ENCODE data around the gene MGMT. TPM values are rescaled to one million over a fixed set of nuclear protein-coding genes. Genes with fewer than 3 reads are reported as not detected.

The MGMT gene
- polyA plus RNA-seq, 1 of the 3 experiments (the other 2 are of a cell fraction): 10.8 TPM

GRCh38 chr10:129659508-129660268 lies 192.6 kb downstream of the MGMT start:
- no peaks in the 10 kb centered on the region for H3K36me3 ChIP-seq (replicated peaks in 1 of 2; ENCODE audit: control insufficient read depth in 1 of 2, insufficient read depth in 2 of 2, low read length in 1 of 2)
- no peaks in the 10 kb centered on the region for H3F3A ChIP-seq (replicated peaks; ENCODE audit: insufficient read depth)
- no peaks in the 10 kb centered on the region for H4K20me1 ChIP-seq (ENCODE audit: insufficient read depth)
- H3K4me3 ChIP-seq (ENCODE audit: low read depth in 2 of 2, low read length in 1 of 2): no peak overlapping the region
- no peak overlapping the region for H3K9ac ChIP-seq
- CTCF ChIA-PET: interaction anchor here (0.7 to 1.5 kb wide), 5 partner anchors 8 to 628 kb away, joined by 3 to 6 read pairs (median 3); no protein-coding TSS in a partner anchor
- peaks cover 0 to 6% of the 10 kb centered on the region in 2 experiments; a peak in 2 of 4 replicates for H3K4me1 ChIP-seq (ENCODE audit: control insufficient read depth in 1 of 2, insufficient read depth in 2 of 2, low read depth in 1 of 2, low read length in 1 of 2)
- POLR2A ChIA-PET: no interaction called here
- DNase-seq: no peak
- H3K4me2 ChIP-seq: no peak overlapping the region
- TF ChIP-seq CHD2 (IDR thresholded peaks at IDR 0.05; ENCODE audit: low read length, partially characterized antibody): no peak
- TF ChIP-seq TAF1 (IDR thresholded peaks at IDR 0.05; ENCODE audit: borderline replicate concordance, low read depth, low read length): no peak
- no peak for TF ChIP-seq SMC3 (IDR thresholded peaks at IDR 0.05; ENCODE audit: low read depth, low read length)
- no peak for TF ChIP-seq USF2 (IDR thresholded peaks at IDR 0.05; ENCODE audit: borderline replicate concordance, low read depth, low read length)
- TF ChIP-seq MAX (IDR thresholded peaks at IDR 0.05; ENCODE audit: low read depth): no peak
- H3K27me3 ChIP-seq (ENCODE audit: insufficient read depth): no peaks in the 10 kb centered on the region
- H2AFZ ChIP-seq (ENCODE audit: low read depth): no peak overlapping the region
- no peaks in the 10 kb centered on the region; the same call in 1 of the 2 replicates for H3K9me3 ChIP-seq
- H3K9me2 ChIP-seq: no peaks in the 10 kb centered on the region
- WGBS (ENCODE audit: low lambda C conversion rate): 77% methylated on average over 14 of the region's 14 CpGs
- no peak overlapping the region for H3K27ac ChIP-seq (ENCODE audit: low read depth in 2 of 2, low read length in 1 of 2)
- no peaks in the 10 kb centered on the region for H3K79me2 ChIP-seq (ENCODE audit: insufficient read depth)

- H3K79me2 ChIP-seq (ENCODE audit: insufficient read depth): no peaks in the 10 kb centered on the region
- H3K9me2 ChIP-seq: no peaks in the 10 kb centered on the region
- WGBS (ENCODE audit: low lambda C conversion rate): 52% methylated on average over 5 of the region's 5 CpGs
- H4K20me1 ChIP-seq (ENCODE audit: insufficient read depth): no peaks in the 10 kb centered on the region
- no peak for DNase-seq
- H3K27ac ChIP-seq (ENCODE audit: low read depth in 2 of 2, low read length in 1 of 2): no peak overlapping the region
- H2AFZ ChIP-seq (ENCODE audit: low read depth): no peak overlapping the region
- no peak overlapping the region for H3K4me3 ChIP-seq (ENCODE audit: low read depth in 2 of 2, low read length in 1 of 2)
- POLR2A ChIA-PET: no interaction called here
- H3K9me3 ChIP-seq: no peaks in the 10 kb centered on the region; the same call in 1 of the 2 replicates
- CTCF ChIA-PET: interaction anchor here (1.5 kb wide), 1 partner anchor 11 kb away, joined by 3 read pairs; no protein-coding TSS in a partner anchor
- H3K4me1 ChIP-seq (ENCODE audit: control insufficient read depth in 1 of 2, insufficient read depth in 2 of 2, low read depth in 1 of 2, low read length in 1 of 2): peaks cover 0 to 6% of the 10 kb centered on the region in 2 experiments; a peak in 2 of 4 replicates
- H3K4me2 ChIP-seq: no peak overlapping the region
- no peaks in the 10 kb centered on the region for H3K36me3 ChIP-seq (replicated peaks in 1 of 2; ENCODE audit: control insufficient read depth in 1 of 2, insufficient read depth in 2 of 2, low read length in 1 of 2)
- no peaks in the 10 kb centered on the region for H3K27me3 ChIP-seq (ENCODE audit: insufficient read depth)
- no peak overlapping the region for H3K9ac ChIP-seq
- no peaks in the 10 kb centered on the region for H3F3A ChIP-seq (replicated peaks; ENCODE audit: insufficient read depth)
- TF ChIP-seq RXRA (IDR thresholded peaks at IDR 0.05; ENCODE audit: borderline replicate concordance, low read depth): no peak
- no peak for TF ChIP-seq ZBTB33 (IDR thresholded peaks at IDR 0.05; ENCODE audit: borderline replicate concordance, low read depth)
- TF ChIP-seq POLR2AphosphoS5 (IDR thresholded peaks at IDR 0.05; ENCODE audit: low read depth, low read length): no peak
- no peak for TF ChIP-seq REST (IDR thresholded peaks at IDR 0.05; ENCODE audit: low read depth, low read length)
- no peak for TF ChIP-seq EP300 (IDR thresholded peaks at IDR 0.05; ENCODE audit: borderline replicate concordance in 1 of 2, low read depth in 1 of 2, low read length in 1 of 2)
- TF ChIP-seq TCF12 (IDR thresholded peaks at IDR 0.05): no peak
- TF ChIP-seq FOXM1 (IDR thresholded peaks at IDR 0.05; ENCODE audit: low read depth): no peak
- no peak for TF ChIP-seq TEAD4 (IDR thresholded peaks at IDR 0.05; ENCODE audit: borderline replicate concordance, insufficient read depth)
- TF ChIP-seq PBX3 (IDR thresholded peaks at IDR 0.05): no peak
- no peak for TF ChIP-seq RCOR1 (IDR thresholded peaks at IDR 0.05; ENCODE audit: low read length)
- TF ChIP-seq MAX (IDR thresholded peaks at IDR 0.05; ENCODE audit: low read depth): no peak
- no peak for TF ChIP-seq NRF1 (IDR thresholded peaks at IDR 0.05; ENCODE audit: low read depth, low read length)
These were observed 193.5 kb downstream of the MGMT start for GRCh38 chr10:129660569-129660968.

Data from SK-N-SH (cell line).